ENCODE results near the gene UACA. TPM values are rescaled to one million over a fixed set of nuclear protein-coding genes. Genes with fewer than 3 reads are reported as not detected.

Gene UACA
- total RNA-seq, 1 experiment from 2014 or later, result 38.0 TPM

GRCh38 chr15:70720228-70721016 lies 42.9 kb downstream of the UACA start:
- no peak overlapping the region for H2BK5ac ChIP-seq (ENCODE audit: insufficient read length, low read length)
- H3K9ac ChIP-seq (ENCODE audit: extremely low read depth, insufficient read length, low read length), result no peak overlapping the region
- no peak overlapping the region for H3K27ac Mint-ChIP-seq
- no peak overlapping the region for H4K8ac ChIP-seq (replicated peaks; ENCODE audit: insufficient read length, low read depth, low read length)
- no peak overlapping the region for H4K5ac ChIP-seq (ENCODE audit: insufficient read length, low read depth, low read length)
- H3T11ph ChIP-seq (ENCODE audit: low read length), result no peak overlapping the region
- no CpG with 5 or more reads among the region's 3 CpGs for WGBS (ENCODE audit: extremely low coverage, insufficient read length, low lambda C conversion rate)
- no peak overlapping the region for H2AK5ac ChIP-seq (ENCODE audit: insufficient read length, low read length)
- no peaks in the 10 kb centered on the region for H3K79me2 ChIP-seq (ENCODE audit: insufficient read depth, low read length)
- DNase-seq, result no peak
- no peak overlapping the region for H3K4me2 ChIP-seq (ENCODE audit: insufficient read depth, insufficient read length, low read length)
- H3K27me3 Mint-ChIP-seq (ENCODE audit: low read depth), result no peaks in the 10 kb centered on the region
- H2BK120ac ChIP-seq (ENCODE audit: low read depth, low read length, poor library complexity, severe bottlenecking), result no peak overlapping the region
- H2BK15ac ChIP-seq (ENCODE audit: low read depth, low read length), result no peak overlapping the region
- no peak overlapping the region for H3K4ac ChIP-seq (ENCODE audit: low read depth, low read length)
- H3K4me3 Mint-ChIP-seq, result no peak overlapping the region
- TF ChIP-seq CTCF (conservative IDR thresholded peaks at IDR 0.05), result no peak
- no peaks in the 10 kb centered on the region for H4K20me1 ChIP-seq (ENCODE audit: control insufficient read depth, insufficient read depth, insufficient read length)
- H3K4me1 ChIP-seq (ENCODE audit: insufficient read depth, low read length), result no peaks in the 10 kb centered on the region
- no peaks in the 10 kb centered on the region for H3K9me3 ChIP-seq (ENCODE audit: control insufficient read depth, low read depth, low read length)
- H3K36me3 Mint-ChIP-seq (ENCODE audit: insufficient read depth in 1 of 3, low read depth in 3 of 3), result no peaks in the 10 kb centered on the region; a peak in 2 of 7 replicates
- H3K27me3 ChIP-seq (ENCODE audit: insufficient read depth, low read length), result no peaks in the 10 kb centered on the region
- no peak overlapping the region for H2AFZ ChIP-seq (ENCODE audit: low read length)
- H3K23me2 ChIP-seq (ENCODE audit: insufficient read length, low read depth, low read length, poor library complexity, severe bottlenecking), result no peaks in the 10 kb centered on the region
- peaks cover 6 to 14% of the 10 kb centered on the region in 2 experiments for H3K4me1 Mint-ChIP-seq
- no peaks in the 10 kb centered on the region for H3K9me3 Mint-ChIP-seq
- H3K14ac ChIP-seq (ENCODE audit: insufficient read depth, low read length), result no peak overlapping the region
- no peak overlapping the region for H3K23ac ChIP-seq (ENCODE audit: insufficient read length, low read depth, low read length)
- H2BK20ac ChIP-seq (ENCODE audit: low read depth, low read length, poor library complexity, severe bottlenecking), result no peak overlapping the region
- no peak overlapping the region for H3K27ac ChIP-seq (ENCODE audit: insufficient read length, low read depth, low read length)
- no peaks in the 10 kb centered on the region for H3K79me1 ChIP-seq (ENCODE audit: insufficient read depth, low read depth, low read length, poor library complexity, severe bottlenecking)
- H3K18ac ChIP-seq (ENCODE audit: insufficient read length, low read depth, low read length), result no peak overlapping the region
- H2BK12ac ChIP-seq (ENCODE audit: insufficient read length, low read depth, low read length), result no peak overlapping the region
- no peak overlapping the region for H4K91ac ChIP-seq (ENCODE audit: insufficient read length, low read depth, low read length)
- H3K56ac ChIP-seq (ENCODE audit: insufficient read length, low read depth, low read length), result no peak overlapping the region

Measured in H9 (cell line).